Neural progenitor cell (in vitro differentiated cells): ENCODE results near the gene SUPT4H1. TPM values are rescaled to one million over a fixed set of nuclear protein-coding genes. Genes with fewer than 3 reads are reported as not detected.

Source experiments
- DNase-seq: peaks from one replicate; pipeline ENCODE4 v3.0.0-alpha.2; 2016; ENCODE audit warnings: low spot score
- H2AFZ ChIP-seq: fragments of 200-600 bp; sonication (generic); replicated peaks from 2 replicates; pipeline ENCODE4 v1.6.1; 2016; ENCODE audit warnings: antibody characterized with exemption
- H3F3A ChIP-seq: fragments of 200-600 bp; sonication (generic); 2 replicates; pipeline ENCODE4 v1.6.1; 2016; ENCODE audit warnings: antibody characterized with exemption, low read depth
- H3K27ac ChIP-seq: fragments of 200-600 bp; sonication (generic); 2 replicates; pipeline ENCODE4 v1.5.1; 2016; ENCODE audit warnings: mild to moderate bottlenecking
- H3K27me3 ChIP-seq: fragments of 200-600 bp; sonication (generic); 2 replicates; pipeline ENCODE4 v1.6.1; 2016; ENCODE audit warnings: mild to moderate bottlenecking, moderate library complexity
- H3K36me3 ChIP-seq: fragments of 200-600 bp; sonication (generic); 2 replicates; pipeline ENCODE4 v1.5.1; 2016
- H3K4me1 ChIP-seq: fragments of 200-600 bp; sonication (generic); 2 replicates; pipeline ENCODE4 v1.6.1; 2016; ENCODE audit warnings: mixed run types
- H3K4me2 ChIP-seq: fragments of 200-600 bp; sonication (generic); 2 replicates; pipeline ENCODE4 v1.6.1; 2016
- H3K4me3 ChIP-seq: fragments of 200-600 bp; sonication (generic); 2 replicates; pipeline ENCODE4 v1.5.1; 2016
- H3K79me2 ChIP-seq: fragments of 200-600 bp; sonication (generic); 2 replicates; pipeline ENCODE4 v1.6.1; 2016; ENCODE audit warnings: low read depth
- H3K9ac ChIP-seq: fragments of 200-600 bp; sonication (generic); 2 replicates; pipeline ENCODE4 v1.6.1; 2016
- H3K9me3 ChIP-seq: fragments of 200-600 bp; sonication (generic); 2 replicates; pipeline ENCODE4 v1.5.1; 2016; ENCODE audit warnings: low read depth
- H4K20me1 ChIP-seq: fragments of 200-600 bp; sonication (generic); 2 replicates; pipeline ENCODE4 v1.6.1; 2016; ENCODE audit warnings: low read depth
- H3K27ac Mint-ChIP-seq: 3 replicates; pipeline ENCODE4 v1.8.0; 2021; ENCODE audit warnings: mixed read lengths
- H3K27me3 Mint-ChIP-seq: 2 replicates; pipeline ENCODE4 v1.8.0; 2022; ENCODE audit warnings: low read depth, mild to moderate bottlenecking, inconsistent platforms, moderate library complexity, mixed read lengths; ENCODE audit not compliant: insufficient read depth
- H3K36me3 Mint-ChIP-seq: 3 replicates; pipeline ENCODE4 v1.8.0; 2021; ENCODE audit warnings: mixed read lengths
- H3K4me1 Mint-ChIP-seq: 3 replicates; pipeline ENCODE4 v1.8.0; 2021; ENCODE audit warnings: mixed read lengths
- H3K4me3 Mint-ChIP-seq: 3 replicates; pipeline ENCODE4 v1.8.0; 2021; ENCODE audit warnings: mild to moderate bottlenecking, moderate library complexity, mixed read lengths
- H3K9me3 Mint-ChIP-seq: 3 replicates; pipeline ENCODE4 v1.8.0; 2020; ENCODE audit warnings: mixed read lengths
- EZH2 ChIP-seq: fragments of 200-600 bp; sonication (generic); IDR thresholded peaks from 2 replicates; pipeline ENCODE4 v1.6.1; 2017; ENCODE audit warnings: antibody characterized with exemption, mild to moderate bottlenecking, moderate library complexity
- EZH2phosphoT487 ChIP-seq: fragments of 200-600 bp; sonication (generic); IDR thresholded peaks from 2 replicates; pipeline ENCODE4 v1.6.1; 2017; ENCODE audit warnings: antibody characterized with exemption
- total RNA-seq: library from RNA; depleted of rRNA; stranded (reverse); fragments of >200 nt; gene quantifications from 2 replicates; pipeline ENCODE4 v1.2.3, GENCODE V29; 2015; ENCODE audit warnings: low replicate concordance
- TF ChIP-seq, protein P1 (sequence below): fragments of 200-600 bp; sonication (generic); IDR thresholded peaks from 2 replicates; pipeline ENCODE4 v1.5.1; 2017; ENCODE audit warnings: antibody characterized with exemption, mild to moderate bottlenecking

The SUPT4H1 gene
- 60.2 and 103 TPM in 2 replicates for total RNA-seq

DNA sequence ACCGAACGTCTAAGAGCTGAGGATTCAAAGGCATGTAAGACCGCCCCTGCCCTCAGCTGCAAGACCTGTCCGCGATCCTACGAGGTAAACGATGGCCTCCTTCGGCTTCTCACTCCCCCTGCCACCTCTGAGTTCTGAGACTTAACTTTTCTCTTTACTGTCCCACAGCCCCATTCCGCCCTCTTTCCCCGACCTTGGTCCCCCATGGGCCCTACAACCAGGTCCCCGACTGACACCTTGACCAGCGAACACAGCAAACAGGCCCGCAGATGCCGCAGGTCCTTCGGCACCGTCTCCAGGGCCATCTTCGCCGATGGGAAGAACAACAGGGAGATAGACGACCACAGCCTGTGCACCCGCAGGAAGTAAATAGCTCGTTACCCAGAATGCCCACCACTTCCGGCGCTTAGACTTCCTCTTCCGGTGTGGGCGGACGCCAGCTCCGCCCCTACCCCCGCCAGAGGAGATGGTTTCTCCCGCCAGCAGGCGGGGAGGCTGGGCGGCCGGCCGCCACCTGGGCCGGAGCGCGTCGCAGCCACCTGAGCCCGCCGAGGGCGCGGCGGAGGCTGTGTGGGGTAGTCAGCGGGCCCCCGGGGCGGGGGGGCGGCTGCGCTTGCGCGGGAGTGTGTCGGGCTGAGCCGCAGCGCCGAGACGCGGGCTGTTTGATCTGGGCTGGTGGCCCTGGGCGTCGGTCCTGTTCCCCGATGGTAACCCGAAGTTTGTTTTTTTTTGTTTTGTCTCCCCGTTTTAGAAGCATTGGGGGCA is at the start of gene SUPT4H1:
SUPT4H1 (minus strand) TSS at position 371 of the 765 bp plus-strand sequence; CDS start at position 305, 66 bp downstream.
- H3K27ac Mint-ChIP-seq, result peak within 1 kb of the TSS; percentile 99
- Histone ChIP-seq H3K4me3 (peak within 1 kb of the TSS; percentile 92), H3K4me1 (peaks cover 18% of the 10 kb centered on the region), H3K79me2 (peaks cover 16% of the 10 kb centered on the region), H4K20me1 (no peaks in the 10 kb centered on the region), H3K36me3 (peaks cover 14% of the 10 kb centered on the region), H3K4me2 (peak within 1 kb of the TSS; percentile 93), H3K27ac (peak within 1 kb of the TSS; percentile 66), H3K9me3 (no peaks in the 10 kb centered on the region), H2AFZ (peak within 1 kb of the TSS; percentile 74), H3K9ac (peak within 1 kb of the TSS; percentile 93), H3K27me3 (no peaks in the 10 kb centered on the region), H3F3A (peaks cover 16% of the 10 kb centered on the region)
- DNase-seq, result peak; percentile 97
- H3K9me3 Mint-ChIP-seq, result no peaks in the 10 kb centered on the region
- H3K36me3 Mint-ChIP-seq, result peaks cover 15% of the 10 kb centered on the region
- H3K4me3 Mint-ChIP-seq, result peak within 1 kb of the TSS; percentile 100
- H3K27me3 Mint-ChIP-seq, result peaks cover 4% of the 10 kb centered on the region
- peaks cover 15% of the 10 kb centered on the region for H3K4me1 Mint-ChIP-seq
- no peak for TF ChIP-seq EZH2phosphoT487
- TF ChIP-seq EZH2, result peak; percentile 66
- TF ChIP-seq, protein P1, sequence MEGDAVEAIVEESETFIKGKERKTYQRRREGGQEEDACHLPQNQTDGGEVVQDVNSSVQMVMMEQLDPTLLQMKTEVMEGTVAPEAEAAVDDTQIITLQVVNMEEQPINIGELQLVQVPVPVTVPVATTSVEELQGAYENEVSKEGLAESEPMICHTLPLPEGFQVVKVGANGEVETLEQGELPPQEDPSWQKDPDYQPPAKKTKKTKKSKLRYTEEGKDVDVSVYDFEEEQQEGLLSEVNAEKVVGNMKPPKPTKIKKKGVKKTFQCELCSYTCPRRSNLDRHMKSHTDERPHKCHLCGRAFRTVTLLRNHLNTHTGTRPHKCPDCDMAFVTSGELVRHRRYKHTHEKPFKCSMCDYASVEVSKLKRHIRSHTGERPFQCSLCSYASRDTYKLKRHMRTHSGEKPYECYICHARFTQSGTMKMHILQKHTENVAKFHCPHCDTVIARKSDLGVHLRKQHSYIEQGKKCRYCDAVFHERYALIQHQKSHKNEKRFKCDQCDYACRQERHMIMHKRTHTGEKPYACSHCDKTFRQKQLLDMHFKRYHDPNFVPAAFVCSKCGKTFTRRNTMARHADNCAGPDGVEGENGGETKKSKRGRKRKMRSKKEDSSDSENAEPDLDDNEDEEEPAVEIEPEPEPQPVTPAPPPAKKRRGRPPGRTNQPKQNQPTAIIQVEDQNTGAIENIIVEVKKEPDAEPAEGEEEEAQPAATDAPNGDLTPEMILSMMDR, result no peak

DNA sequence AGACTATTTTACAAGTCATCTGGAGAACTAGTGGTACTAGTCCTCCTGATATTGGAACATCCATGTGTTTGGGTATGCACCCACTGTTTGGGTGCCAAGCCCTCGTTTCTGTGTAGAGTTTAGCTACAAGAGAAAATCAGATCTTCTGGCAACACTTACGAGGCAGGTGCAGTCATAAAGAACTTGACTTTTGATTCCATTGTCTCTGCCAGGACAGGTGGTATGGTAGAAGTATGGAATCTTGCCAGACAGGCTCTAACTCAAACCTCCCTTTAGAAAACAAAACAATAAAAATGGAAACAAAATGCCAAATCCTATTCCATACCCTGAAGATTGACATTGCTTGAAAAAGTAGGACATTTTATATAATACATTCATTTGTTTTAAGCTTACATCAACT is 49.3 kb upstream of the SUPT4H1 start:
- peaks cover 4% of the 10 kb centered on the region for H3K36me3 Mint-ChIP-seq
- peaks cover 67% of the 10 kb centered on the region for H3K4me1 Mint-ChIP-seq

DNA sequence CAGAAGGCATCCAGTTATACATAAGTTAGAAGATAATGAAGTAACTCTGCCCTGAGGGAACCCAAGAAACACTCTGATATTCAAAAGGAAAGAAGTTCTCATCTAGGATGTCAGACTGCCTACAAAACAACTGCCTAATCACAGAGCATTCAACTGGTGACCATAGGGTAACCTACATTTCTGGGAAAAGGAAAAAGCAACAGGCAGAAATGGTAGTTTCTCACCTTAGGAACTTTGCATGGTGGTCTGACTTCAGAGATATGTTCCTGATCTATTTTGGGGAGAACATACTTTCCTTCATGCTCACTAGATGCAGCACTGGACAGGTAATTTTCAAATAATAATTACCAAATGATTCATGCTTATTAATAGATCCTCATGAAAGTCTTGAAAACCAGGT is 48.8 kb upstream of the SUPT4H1 start:
- H2AFZ ChIP-seq, result no peak overlapping the region
- no peak for DNase-seq
- peaks cover 20% of the 10 kb centered on the region for H3F3A ChIP-seq
- H3K36me3 ChIP-seq, result no peaks in the 10 kb centered on the region
- H3K27ac ChIP-seq, result no peak overlapping the region
- no peak overlapping the region for H3K4me3 Mint-ChIP-seq
- H3K79me2 ChIP-seq, result no peaks in the 10 kb centered on the region
- H3K9ac ChIP-seq, result no peak overlapping the region
- no peak overlapping the region for H3K4me2 ChIP-seq
- H3K9me3 ChIP-seq, result no peaks in the 10 kb centered on the region
- no peak for TF ChIP-seq EZH2
- TF ChIP-seq, protein P1, result no peak
- TF ChIP-seq EZH2phosphoT487, result no peak
- peaks cover 68% of the 10 kb centered on the region for H3K4me1 Mint-ChIP-seq
- peaks cover 5% of the 10 kb centered on the region for H3K27me3 ChIP-seq
- H3K36me3 Mint-ChIP-seq, result peaks cover 4% of the 10 kb centered on the region
- H4K20me1 ChIP-seq, result no peaks in the 10 kb centered on the region
- no peak overlapping the region for H3K4me3 ChIP-seq
- H3K4me1 ChIP-seq, result peaks cover 26% of the 10 kb centered on the region
- H3K27me3 Mint-ChIP-seq, result no peaks in the 10 kb centered on the region
- H3K9me3 Mint-ChIP-seq, result no peaks in the 10 kb centered on the region
- H3K27ac Mint-ChIP-seq, result no peak overlapping the region

More for the DNA sequence above, 49.3 kb upstream of the SUPT4H1 start:
- Histone ChIP-seq H3K4me1 (peaks cover 26% of the 10 kb centered on the region), H3K36me3 (no peaks in the 10 kb centered on the region), H3F3A (peaks cover 20% of the 10 kb centered on the region), H3K4me2 (no peak overlapping the region), H3K4me3 (no peak overlapping the region), H3K79me2 (no peaks in the 10 kb centered on the region), H4K20me1 (no peaks in the 10 kb centered on the region), H3K27me3 (peaks cover 5% of the 10 kb centered on the region), H2AFZ (no peak overlapping the region), H3K9me3 (no peaks in the 10 kb centered on the region), H3K9ac (no peak overlapping the region), H3K27ac (no peak overlapping the region)
- H3K4me3 Mint-ChIP-seq, result no peak overlapping the region
- no peaks in the 10 kb centered on the region for H3K9me3 Mint-ChIP-seq
- DNase-seq, result no peak
- H3K27me3 Mint-ChIP-seq, result no peaks in the 10 kb centered on the region
- TF ChIP-seq, protein P1, result no peak
- no peak for TF ChIP-seq EZH2
- no peak for TF ChIP-seq EZH2phosphoT487
- no peak overlapping the region for H3K27ac Mint-ChIP-seq
